Activated CD4-positive, alpha-beta T cell treated with anti-CD3 and anti-CD28 coated beads for 1 hour (primary cell): ENCODE measurements around the gene UBR4.

Experiments used
- DNase-seq: peaks from one replicate; pipeline ENCODE4 v3.0.0-alpha.2; 2020

The UBR4 gene

GRCh38 chr1:19133360-19133759 lies 76.7 kb downstream of the UBR4 start:
- no peak for DNase-seq

DNA sequence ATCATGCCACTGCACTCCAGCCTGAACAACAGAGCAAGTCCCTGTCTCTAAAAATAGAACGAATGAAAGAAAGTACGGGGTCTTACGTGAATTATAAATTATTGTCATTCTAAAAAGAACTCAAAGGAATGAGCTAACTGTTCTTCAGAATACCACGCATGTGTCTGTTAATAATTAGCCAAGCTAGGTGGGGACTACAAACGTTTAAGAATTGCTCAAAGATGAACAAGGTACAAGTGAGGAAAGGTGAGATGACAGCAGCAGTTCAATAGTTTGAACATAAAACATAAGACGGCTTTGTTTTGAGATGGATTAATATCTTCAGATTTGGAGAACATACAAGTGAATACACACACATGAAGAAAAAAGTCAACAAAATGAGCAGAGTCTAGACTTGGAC lies 79.6 kb downstream of the UBR4 start:
- DNase-seq = no peak

GRCh38 chr1:19128968-19129514 lies 81.0 kb downstream of the UBR4 start:
- DNase-seq = no peak

DNA sequence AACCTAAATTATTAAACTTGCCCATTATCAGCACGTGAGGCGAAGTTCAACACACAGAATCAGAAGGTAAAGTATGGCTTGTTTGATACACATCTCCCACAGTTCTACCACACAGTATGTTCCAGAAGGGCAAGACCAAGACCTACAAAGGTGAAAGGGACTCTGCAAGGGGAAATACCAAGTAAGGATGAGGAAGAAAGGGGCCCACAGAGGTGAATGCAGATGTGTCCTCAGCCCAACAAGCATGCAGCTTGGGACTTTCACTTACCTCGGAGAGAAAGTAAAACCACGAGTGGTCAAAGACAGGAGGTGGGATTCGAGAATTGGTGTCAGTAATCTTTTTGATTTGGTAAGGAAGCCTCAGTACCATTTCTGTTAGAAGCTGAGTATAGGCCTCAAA lies 85.8 kb downstream of the UBR4 start:
- DNase-seq = no peak

GRCh38 chr1:19123837-19124236 lies 86.2 kb downstream of the UBR4 start:
- no peak for DNase-seq

GRCh38 chr1:19122668-19123067 lies 87.4 kb downstream of the UBR4 start:
- DNase-seq = no peak

GRCh38 chr1:19121192-19121591 lies 88.9 kb downstream of the UBR4 start:
- no peak for DNase-seq

- no peak for DNase-seq
Measured at GRCh38 chr1:19120070-19120469, 90.0 kb downstream of the UBR4 start.

DNA sequence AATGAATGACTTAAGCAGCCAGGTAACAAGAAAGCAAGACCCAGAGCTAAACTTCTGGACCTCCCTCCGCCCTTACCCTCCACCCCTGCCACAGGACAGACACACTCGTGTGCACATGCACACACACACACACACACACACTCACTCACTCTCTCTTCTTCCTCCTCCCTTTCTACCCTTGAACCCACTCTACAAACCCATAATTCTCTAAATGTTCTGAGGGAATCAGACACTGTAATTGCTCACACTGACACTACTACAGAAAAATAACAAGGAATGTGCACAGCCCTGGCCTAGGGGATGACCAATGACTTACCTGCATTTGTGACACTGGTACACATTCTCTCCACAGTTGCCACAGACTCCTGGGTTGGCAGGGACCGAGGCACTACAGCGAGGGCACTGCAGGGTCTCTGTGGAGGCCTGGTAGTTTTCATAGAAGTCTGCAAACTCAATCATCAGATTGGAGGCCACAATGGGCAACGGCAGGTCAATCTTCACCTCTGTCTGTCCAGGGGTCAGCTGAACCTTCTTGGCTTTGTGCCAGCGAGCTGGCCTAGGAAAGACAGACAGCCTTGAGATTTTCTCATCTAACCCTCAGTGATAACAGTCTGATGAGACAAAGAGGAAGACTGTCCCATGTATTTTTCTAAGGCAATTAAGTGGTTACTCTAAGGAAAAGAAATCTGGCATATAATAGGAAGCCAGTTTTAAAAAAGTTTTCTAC lies 94.8 kb downstream of the UBR4 start:
- no peak for DNase-seq

GRCh38 chr1:19113697-19114092 lies 96.4 kb downstream of the UBR4 start:
- peak; percentile 14 for DNase-seq

GRCh38 chr1:19112891-19113696 lies 97.0 kb downstream of the UBR4 start:
- DNase-seq = no peak

GRCh38 chr1:19110257-19110927 lies 99.7 kb downstream of the UBR4 start:
- no peak for DNase-seq

DNA sequence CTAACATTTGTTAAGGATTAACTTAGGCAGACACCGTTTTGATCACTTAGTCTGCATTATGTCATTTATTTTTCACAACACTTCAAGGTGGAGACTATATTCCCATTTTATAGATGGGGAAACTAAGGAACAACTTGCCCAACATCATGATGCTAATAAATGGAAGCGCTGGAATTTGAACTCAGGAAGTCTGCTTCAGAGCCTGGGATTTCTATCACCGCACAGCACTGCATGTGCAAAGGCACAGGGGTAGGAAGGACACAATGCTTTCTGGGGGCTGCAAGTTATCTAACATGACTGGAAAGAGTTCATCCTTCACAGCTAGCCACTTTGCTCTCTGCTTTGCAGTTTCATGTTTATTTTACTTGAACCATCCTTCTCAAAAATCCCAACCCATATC lies 100.5 kb downstream of the UBR4 start:
- DNase-seq = no peak

DNA sequence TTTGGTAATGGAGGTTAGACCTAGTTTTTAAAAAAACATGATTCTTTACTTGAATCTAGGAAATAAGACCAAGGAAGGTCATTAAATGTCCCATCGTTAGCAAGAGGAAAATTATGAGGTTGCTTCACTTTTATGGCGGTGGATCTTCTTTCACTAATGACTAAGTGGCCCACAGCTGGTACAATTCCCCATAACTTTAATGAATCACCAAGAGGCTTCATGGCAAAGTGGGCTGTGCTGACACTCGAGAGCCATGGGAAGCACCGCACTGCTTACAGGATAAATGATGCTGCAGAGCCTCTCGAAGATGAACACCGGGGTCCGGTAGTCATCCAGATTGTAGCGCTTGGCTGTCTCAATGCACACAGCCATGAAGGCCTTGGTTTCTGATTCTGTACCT lies 108.8 kb downstream of the UBR4 start:
- DNase-seq = no peak

DNA sequence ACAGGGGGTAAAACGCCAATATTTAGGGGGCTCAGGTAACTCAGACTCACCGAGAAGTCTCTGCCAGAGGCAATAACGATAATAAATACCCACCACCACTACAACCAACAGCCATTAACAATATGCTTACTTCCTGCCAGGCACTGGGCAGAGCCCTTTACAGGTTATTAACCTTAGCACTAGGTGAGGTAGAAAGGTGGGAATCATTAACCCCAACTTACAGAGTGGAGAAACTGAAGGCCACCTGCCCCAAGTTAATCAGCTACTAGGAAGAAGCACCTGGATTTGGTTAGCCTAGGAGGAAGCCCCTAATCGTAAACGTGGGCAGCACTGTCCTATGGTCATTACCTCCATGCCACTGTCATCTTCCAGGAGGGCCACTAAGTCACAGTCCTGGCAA lies 110.0 kb downstream of the UBR4 start:
- no peak for DNase-seq

DNA sequence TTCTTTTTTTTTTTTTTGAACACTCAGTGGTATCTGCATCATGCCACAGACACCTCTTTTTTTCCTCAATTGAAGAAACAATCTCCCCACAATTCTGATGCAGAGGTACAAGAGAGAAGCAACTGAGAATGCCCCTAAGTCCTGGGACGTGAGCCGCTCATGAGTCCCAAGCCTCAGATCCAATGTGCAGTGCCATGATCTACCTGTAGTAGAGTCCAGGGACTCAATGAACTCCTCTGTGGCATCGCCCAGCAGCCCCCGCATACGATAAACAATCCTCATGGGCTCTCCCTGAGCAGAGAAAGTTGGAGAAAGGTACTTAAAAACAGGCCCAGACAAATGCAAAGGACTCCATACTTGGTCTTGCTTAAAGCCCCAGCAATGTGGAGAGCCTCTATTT lies 113.1 kb downstream of the UBR4 start:
- no peak for DNase-seq

DNA sequence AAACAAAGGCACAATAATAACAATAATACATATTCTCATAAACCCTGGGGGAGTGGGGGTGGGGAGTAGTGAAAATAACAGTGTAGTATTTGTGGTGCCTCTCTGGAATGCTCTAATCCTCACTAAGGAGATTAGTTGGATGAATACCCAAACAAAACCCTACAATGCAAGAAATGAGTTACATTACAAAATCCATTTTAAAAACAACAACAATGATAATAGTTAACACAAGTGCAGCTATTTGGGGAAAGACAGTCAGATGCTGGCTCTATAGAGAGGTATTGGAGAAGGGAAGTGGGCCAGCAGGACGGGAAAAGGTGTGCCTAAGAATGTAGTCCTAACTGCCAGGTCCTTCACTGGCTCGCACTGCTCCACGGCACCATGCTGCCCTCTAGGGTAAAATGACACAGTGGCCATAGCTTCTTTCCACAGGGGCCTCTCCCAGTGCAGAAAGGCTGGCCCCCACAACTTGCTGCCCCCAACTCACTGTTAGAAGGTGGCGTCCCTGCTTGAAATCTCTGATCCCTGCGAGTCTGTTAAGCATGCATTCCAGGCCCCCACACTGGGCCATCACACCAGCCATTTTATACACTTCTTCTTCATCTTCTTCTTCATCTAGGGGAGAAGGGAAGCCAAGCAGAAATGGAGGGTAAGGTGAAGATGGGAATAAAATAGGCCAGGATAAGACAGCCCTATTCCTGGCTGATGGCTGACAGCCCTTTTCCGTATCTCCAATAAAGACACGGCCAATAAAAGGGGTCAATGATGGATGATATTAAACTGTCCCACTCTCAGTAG lies 113.8 kb downstream of the UBR4 start:
- DNase-seq = no peak

DNA sequence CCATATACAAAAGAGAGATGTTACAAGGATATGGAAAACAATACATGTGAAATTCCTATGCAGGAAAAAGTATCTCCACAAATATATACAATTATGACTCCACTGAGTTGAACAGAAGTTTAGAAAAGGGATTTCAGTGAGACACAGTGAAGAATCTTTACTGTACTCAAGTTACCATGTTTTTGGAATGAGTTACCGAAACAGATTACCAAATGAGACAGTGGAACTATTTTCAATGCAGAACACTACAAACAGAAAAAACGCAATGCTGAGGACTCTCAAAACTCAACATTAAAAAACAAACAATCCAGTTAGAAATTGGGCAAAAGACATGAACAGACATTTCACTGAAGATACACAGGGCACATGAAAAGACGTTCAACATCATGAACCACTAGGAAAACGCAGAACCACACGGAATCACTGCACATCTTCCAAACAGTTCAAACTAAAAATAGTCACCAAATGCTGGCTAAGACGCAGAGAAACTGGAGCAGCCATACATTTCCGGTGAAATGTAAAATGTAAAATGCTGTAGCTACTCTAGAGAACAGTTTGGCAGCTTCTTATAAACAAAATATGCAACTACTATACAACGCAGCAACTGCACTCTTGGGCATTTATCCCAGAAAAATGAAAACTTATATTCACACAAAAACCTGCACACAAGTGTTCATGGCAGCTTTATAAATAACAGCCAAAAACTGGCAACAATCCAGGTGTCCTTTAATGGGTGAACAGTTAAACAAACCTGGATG lies 118.7 kb downstream of the UBR4 start:
- no peak for DNase-seq

GRCh38 chr1:19089524-19089923 lies 120.5 kb downstream of the UBR4 start:
- no peak for DNase-seq

DNA sequence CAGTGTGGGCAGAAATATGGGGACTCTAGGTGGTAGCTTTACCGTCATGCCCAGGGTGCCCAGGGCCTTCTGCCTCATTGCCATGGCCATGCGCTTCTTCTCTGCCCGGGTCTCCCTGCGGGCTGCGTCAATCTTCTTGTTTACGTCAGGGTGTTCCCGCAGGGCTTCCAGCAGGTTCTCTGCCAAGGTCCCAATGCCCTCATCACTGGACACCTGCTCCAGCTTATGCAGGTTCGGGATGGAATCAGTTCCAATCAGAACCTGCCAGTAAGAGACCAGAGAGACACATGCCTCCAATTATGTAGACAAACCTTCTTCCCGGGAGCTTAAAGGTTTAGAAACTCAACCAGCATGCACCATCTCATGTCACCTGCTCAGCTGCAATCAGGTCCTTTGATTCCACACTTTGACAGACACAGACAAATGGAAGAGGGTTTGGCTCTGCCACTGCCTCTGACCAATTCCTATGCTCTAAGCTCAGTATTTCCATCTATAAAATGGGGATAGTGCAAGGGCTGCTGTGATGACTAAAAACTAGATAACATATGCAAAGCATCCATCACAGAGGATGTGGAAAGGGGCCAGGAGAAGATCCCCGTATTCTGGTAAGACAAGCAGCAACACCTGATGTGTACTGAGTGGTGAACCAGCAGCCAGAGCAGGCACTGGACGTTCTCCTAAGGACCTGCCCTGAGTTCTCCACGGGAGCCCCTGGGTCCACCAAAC lies 121.2 kb downstream of the UBR4 start:
- DNase-seq = no peak
